OCI-LY1 (cell line): ENCODE data around the gene FGR.

Experiments used
- H2AFZ ChIP-seq: fragments of 200-600 bp; sonication (generic), shearing (Covaris generic); 2 replicates; pipeline ENCODE4 v1.6.0; 2014; ENCODE audit warnings: antibody characterized with exemption, mild to moderate bottlenecking, low read length
- H3F3A ChIP-seq: fragments of 200-600 bp; sonication (generic), shearing (Covaris generic); 2 replicates; pipeline ENCODE4 v1.6.0; 2014; ENCODE audit warnings: mild to moderate bottlenecking, antibody characterized with exemption, low read length, moderate library complexity; ENCODE audit not compliant: insufficient read depth
- H3K27ac ChIP-seq: fragments of 200-600 bp; sonication (generic); 2 replicates; pipeline ENCODE4 v1.5.1; 2014; ENCODE audit warnings: low read length, mixed run types, mild to moderate bottlenecking, low read depth; ENCODE audit not compliant: poor library complexity, severe bottlenecking
- H3K27me3 ChIP-seq: fragments of 200-600 bp; sonication (generic); 2 replicates; pipeline ENCODE4 v1.6.0; 2014; ENCODE audit warnings: antibody characterized with exemption, mild to moderate bottlenecking, low read length, moderate library complexity; ENCODE audit not compliant: insufficient read depth
- H3K36me3 ChIP-seq: fragments of 200-600 bp; sonication (generic); 2 replicates; pipeline ENCODE4 v1.6.1; 2014; ENCODE audit warnings: mild to moderate bottlenecking, antibody characterized with exemption, low read length, moderate library complexity, mixed read lengths; ENCODE audit not compliant: insufficient read depth
- H3K4me1 ChIP-seq: fragments of 200-600 bp; sonication (generic); 2 replicates; pipeline ENCODE4 v1.5.1; 2014; ENCODE audit warnings: mild to moderate bottlenecking, low read length, moderate library complexity; ENCODE audit not compliant: insufficient read depth, severe bottlenecking
- H3K4me2 ChIP-seq: fragments of 200-600 bp; sonication (generic), shearing (Covaris generic); 2 replicates; pipeline ENCODE4 v1.6.1; 2014; ENCODE audit warnings: low read length
- H3K4me3 ChIP-seq: fragments of 200-600 bp; sonication (generic); 2 replicates; pipeline ENCODE4 v1.5.1; 2014; ENCODE audit warnings: low read length, low read depth, mild to moderate bottlenecking, mixed read lengths; ENCODE audit not compliant: poor library complexity, severe bottlenecking
- H3K79me2 ChIP-seq: fragments of 200-600 bp; shearing (Covaris generic); 2 replicates; pipeline ENCODE4 v1.6.1; 2016; ENCODE audit warnings: mixed run types, low read length, mixed read lengths; ENCODE audit not compliant: insufficient read depth
- H3K9ac ChIP-seq: fragments of 200-600 bp; sonication (generic), shearing (Covaris generic); 2 replicates; pipeline ENCODE4 v1.6.1; 2014; ENCODE audit warnings: mild to moderate bottlenecking, low read length, mixed read lengths
- H3K9me2 ChIP-seq: fragments of 200-600 bp; sonication (generic), shearing (Covaris generic); 2 replicates; pipeline ENCODE4 v1.6.1; 2014; ENCODE audit warnings: low read depth, mild to moderate bottlenecking, low read length, mixed read lengths
- H3K9me3 ChIP-seq: fragments of 200-600 bp; shearing (Covaris generic); 2 replicates; pipeline ENCODE4 v1.6.1; 2014; ENCODE audit warnings: low read length, mixed read lengths
- H4K20me1 ChIP-seq: fragments of 200-600 bp; sonication (generic), shearing (Covaris generic); 2 replicates; pipeline ENCODE4 v1.6.0; 2016; ENCODE audit warnings: mild to moderate bottlenecking, low read length; ENCODE audit not compliant: insufficient read depth
- EZH2 ChIP-seq: fragments of 200-600 bp; sonication (generic), shearing (Covaris generic); IDR thresholded peaks from 2 replicates; pipeline ENCODE4 v1.8.0; 2017; ENCODE audit warnings: borderline replicate concordance, mixed run types, mild to moderate bottlenecking, antibody characterized with exemption, low read length, moderate library complexity, mixed read lengths
- TF ChIP-seq, protein P1 (sequence below): fragments of 200-600 bp; sonication (generic), shearing (Covaris generic); IDR thresholded peaks from 2 replicates; pipeline ENCODE4 v1.5.1; 2017; ENCODE audit warnings: mild to moderate bottlenecking, antibody characterized with exemption, low read length, moderate library complexity, mixed read lengths

The FGR gene

DNA sequence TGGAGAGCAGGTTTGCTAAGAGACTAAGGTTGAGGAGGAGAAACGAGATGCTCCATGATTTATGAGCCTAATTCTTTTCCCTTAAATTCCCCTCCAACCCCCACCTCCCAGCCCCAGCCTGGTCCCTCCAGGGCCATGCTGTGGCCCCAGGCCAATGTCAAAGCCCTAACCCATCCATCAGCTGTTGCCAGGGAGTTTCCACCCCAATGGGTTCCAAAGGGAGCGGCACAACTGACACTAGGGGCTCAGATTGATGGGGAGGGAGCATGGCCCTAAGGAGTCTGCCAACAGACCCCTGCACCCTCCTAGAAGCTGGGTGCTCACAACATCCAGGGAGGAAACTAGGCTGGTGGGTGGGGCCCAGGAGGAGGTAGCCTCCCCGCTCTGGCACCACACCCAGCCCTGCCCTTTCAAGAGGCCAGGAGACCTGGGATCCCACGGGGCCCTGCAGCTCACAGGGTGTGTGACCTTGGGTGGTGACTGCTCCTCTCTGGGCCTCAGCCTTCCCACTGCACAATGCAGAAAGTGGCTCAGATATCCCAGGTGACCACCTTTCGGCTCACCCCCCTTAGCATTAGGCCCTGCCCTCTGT lies 44.0 kb downstream of the FGR start:
- Histone ChIP-seq H3F3A (no peaks in the 10 kb centered on the region), H3K4me1 (no peaks in the 10 kb centered on the region), H3K79me2 (no peaks in the 10 kb centered on the region), H4K20me1 (no peaks in the 10 kb centered on the region), H3K36me3 (no peaks in the 10 kb centered on the region), H3K9me3 (no peaks in the 10 kb centered on the region), H3K9me2 (no peaks in the 10 kb centered on the region), H3K27me3 (no peaks in the 10 kb centered on the region), H3K27ac (no peak overlapping the region), H3K9ac (no peak overlapping the region), H2AFZ (no peak overlapping the region), H3K4me3 (no peak overlapping the region), H3K4me2 (no peak overlapping the region)
- TF ChIP-seq, protein P1, sequence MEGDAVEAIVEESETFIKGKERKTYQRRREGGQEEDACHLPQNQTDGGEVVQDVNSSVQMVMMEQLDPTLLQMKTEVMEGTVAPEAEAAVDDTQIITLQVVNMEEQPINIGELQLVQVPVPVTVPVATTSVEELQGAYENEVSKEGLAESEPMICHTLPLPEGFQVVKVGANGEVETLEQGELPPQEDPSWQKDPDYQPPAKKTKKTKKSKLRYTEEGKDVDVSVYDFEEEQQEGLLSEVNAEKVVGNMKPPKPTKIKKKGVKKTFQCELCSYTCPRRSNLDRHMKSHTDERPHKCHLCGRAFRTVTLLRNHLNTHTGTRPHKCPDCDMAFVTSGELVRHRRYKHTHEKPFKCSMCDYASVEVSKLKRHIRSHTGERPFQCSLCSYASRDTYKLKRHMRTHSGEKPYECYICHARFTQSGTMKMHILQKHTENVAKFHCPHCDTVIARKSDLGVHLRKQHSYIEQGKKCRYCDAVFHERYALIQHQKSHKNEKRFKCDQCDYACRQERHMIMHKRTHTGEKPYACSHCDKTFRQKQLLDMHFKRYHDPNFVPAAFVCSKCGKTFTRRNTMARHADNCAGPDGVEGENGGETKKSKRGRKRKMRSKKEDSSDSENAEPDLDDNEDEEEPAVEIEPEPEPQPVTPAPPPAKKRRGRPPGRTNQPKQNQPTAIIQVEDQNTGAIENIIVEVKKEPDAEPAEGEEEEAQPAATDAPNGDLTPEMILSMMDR = no peak
- no peak for TF ChIP-seq EZH2

DNA sequence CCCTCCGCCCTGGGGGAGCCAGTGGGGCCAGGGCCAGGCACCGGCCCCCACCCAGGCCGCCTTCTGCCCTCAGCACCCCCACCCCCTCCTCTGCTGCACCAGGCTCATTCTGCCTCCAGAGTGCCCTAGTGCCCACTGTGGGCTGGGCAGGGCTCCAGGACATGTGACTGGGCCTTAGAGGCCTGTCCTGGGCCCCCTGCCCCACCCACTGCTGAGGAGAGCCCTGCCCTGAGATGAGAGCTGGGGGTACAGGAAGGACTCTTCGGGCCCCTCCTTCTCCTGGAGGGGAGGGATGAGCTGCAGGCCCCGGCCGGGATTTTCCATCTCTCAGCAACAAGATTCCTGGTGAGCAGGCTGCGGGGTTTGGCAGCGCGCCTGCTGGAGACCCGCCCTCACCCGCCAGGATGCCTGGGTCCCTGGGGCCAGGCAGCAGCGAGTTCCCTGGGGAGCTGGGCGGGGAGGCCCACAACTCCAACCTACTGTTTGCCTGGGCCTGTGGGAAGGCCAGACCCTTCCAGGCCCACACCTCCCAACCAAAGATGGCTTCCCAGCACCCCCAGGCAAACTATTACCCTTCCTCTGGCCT lies 45.1 kb downstream of the FGR start:
- TF ChIP-seq, protein P1 = no peak
- TF ChIP-seq EZH2 = no peak
- H3K4me1 ChIP-seq = no peaks in the 10 kb centered on the region
- H2AFZ ChIP-seq = no peak overlapping the region
- H3K27me3 ChIP-seq = no peaks in the 10 kb centered on the region
- no peaks in the 10 kb centered on the region for H3K36me3 ChIP-seq
- H3K4me3 ChIP-seq = no peak overlapping the region
- no peaks in the 10 kb centered on the region for H3K79me2 ChIP-seq
- no peak overlapping the region for H3K9ac ChIP-seq
- no peaks in the 10 kb centered on the region for H3F3A ChIP-seq
- H3K9me2 ChIP-seq = no peaks in the 10 kb centered on the region
- H4K20me1 ChIP-seq = no peaks in the 10 kb centered on the region
- no peak overlapping the region for H3K4me2 ChIP-seq
- no peaks in the 10 kb centered on the region for H3K9me3 ChIP-seq
- H3K27ac ChIP-seq = no peak overlapping the region

DNA sequence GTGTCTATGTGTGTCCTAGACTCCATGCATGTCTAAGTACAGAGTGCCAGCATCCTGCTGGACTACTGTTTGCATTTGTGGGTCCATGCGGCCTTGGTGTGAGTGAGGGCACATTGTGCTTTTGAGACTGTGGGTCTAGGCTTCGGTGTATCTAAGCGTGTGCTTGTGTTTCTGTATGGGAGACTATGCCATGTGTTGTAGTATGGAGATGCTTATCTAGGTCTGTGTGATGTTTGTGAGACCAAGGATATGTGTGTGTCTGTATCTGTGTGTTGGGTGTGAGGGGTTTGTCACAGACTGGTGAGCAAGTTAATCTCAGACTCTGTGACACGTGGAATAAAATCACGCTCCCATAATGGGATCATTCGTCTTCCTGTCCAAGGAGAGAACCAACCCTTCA lies 45.5 kb downstream of the FGR start:
- Histone ChIP-seq H3K4me2 (no peak overlapping the region), H3K9ac (no peak overlapping the region), H4K20me1 (no peaks in the 10 kb centered on the region), H3K4me3 (no peak overlapping the region), H3K9me3 (no peaks in the 10 kb centered on the region), H3F3A (no peaks in the 10 kb centered on the region), H3K4me1 (no peaks in the 10 kb centered on the region), H3K27me3 (no peaks in the 10 kb centered on the region), H3K27ac (no peak overlapping the region), H3K36me3 (no peaks in the 10 kb centered on the region), H3K9me2 (no peaks in the 10 kb centered on the region), H2AFZ (no peak overlapping the region), H3K79me2 (no peaks in the 10 kb centered on the region)
- TF ChIP-seq EZH2 = no peak
- TF ChIP-seq, protein P1 = no peak
